Daoy (cell line): ENCODE results near the gene ATP8A2. TPM values are rescaled to one million over a fixed set of nuclear protein-coding genes. Genes with fewer than 3 reads are reported as not detected.
"Not testable (repeated sequence)": the region's sequence is repeated elsewhere in the genome, so short reads cannot be mapped to it uniquely, and the experiment has no call there.

Experiments
- DNase-seq: peaks from one replicate; pipeline ENCODE4 v3.0.0-alpha.2; 2015; ENCODE audit warnings: low read depth
- total RNA-seq: library from RNA; depleted of rRNA; stranded (reverse); fragments of >200 nt; shearing (Covaris generic); gene quantifications from 2 replicates; pipeline ENCODE4 v1.2.3, GENCODE V29; 2014

Gene ATP8A2
- total RNA-seq, 1 experiment from 2014 or later = 2.7 TPM

GRCh38 chr13:25463496-25463895 is 91.7 kb downstream of the ATP8A2 start:
- DNase-seq = peak; percentile 35

GRCh38 chr13:25466880-25467279 is 95.1 kb downstream of the ATP8A2 start:
- no peak for DNase-seq

- peak; percentile 77 for DNase-seq
Observed at GRCh38 chr13:25468325-25469168, 96.8 kb downstream of the ATP8A2 start.

- no peak for DNase-seq
Observed at GRCh38 chr13:25469169-25469525, 97.4 kb downstream of the ATP8A2 start.

- peak; percentile 29 for DNase-seq
Observed at GRCh38 chr13:25473864-25474263, 102.1 kb downstream of the ATP8A2 start.

GRCh38 chr13:25478186-25478585 is 106.4 kb downstream of the ATP8A2 start:
- peak; percentile 34 for DNase-seq

- DNase-seq = peak; percentile 34
Observed at GRCh38 chr13:25489238-25489637, 117.5 kb downstream of the ATP8A2 start.

- no peak for DNase-seq
Observed at GRCh38 chr13:25490236-25490635, 118.5 kb downstream of the ATP8A2 start.

GRCh38 chr13:25493931-25494640 is 122.3 kb downstream of the ATP8A2 start:
- no peak for DNase-seq

GRCh38 chr13:25494698-25495411 is 123.1 kb downstream of the ATP8A2 start:
- no peak for DNase-seq

- no peak for DNase-seq
Observed at GRCh38 chr13:25501231-25501630, 129.5 kb downstream of the ATP8A2 start.

GRCh38 chr13:25502031-25502430 is 130.3 kb downstream of the ATP8A2 start:
- DNase-seq = no peak

- no peak for DNase-seq
Observed at GRCh38 chr13:25502551-25502950, 130.8 kb downstream of the ATP8A2 start.

- no peak for DNase-seq
Observed at GRCh38 chr13:25503856-25504255, 132.1 kb downstream of the ATP8A2 start.

GRCh38 chr13:25507841-25508240 is 136.1 kb downstream of the ATP8A2 start:
- DNase-seq = no peak

- DNase-seq = not testable (repeated sequence)
Observed at GRCh38 chr13:25513060-25513459, 141.3 kb downstream of the ATP8A2 start.

GRCh38 chr13:25518441-25518840 is 146.7 kb downstream of the ATP8A2 start:
- DNase-seq = no peak

- DNase-seq = no peak
Observed at GRCh38 chr13:25525884-25526283, 154.1 kb downstream of the ATP8A2 start.

GRCh38 chr13:25528266-25528665 is 156.5 kb downstream of the ATP8A2 start:
- DNase-seq = no peak

GRCh38 chr13:25529425-25529824 is 157.7 kb downstream of the ATP8A2 start:
- no peak for DNase-seq

GRCh38 chr13:25538276-25538675 is 166.5 kb downstream of the ATP8A2 start:
- no peak for DNase-seq

GRCh38 chr13:25541434-25542123 is 169.8 kb downstream of the ATP8A2 start:
- no peak for DNase-seq
